ENCODE data around the gene TMEM150C. TPM values are rescaled to one million over a fixed set of nuclear protein-coding genes. Genes with fewer than 3 reads are reported as not detected.

The TMEM150C gene
- total RNA-seq, 2 experiments from 2014 or later: not detected

- Mint-ChIP-seq H3K4me1 (ENCODE audit: low read depth) (no peaks in the 10 kb centered on the region), H3K9me3 (ENCODE audit: insufficient read depth) (no peaks in the 10 kb centered on the region), H3K27me3 (ENCODE audit: low read depth) (no peaks in the 10 kb centered on the region), H3K27ac (no peak overlapping the region), H3K4me3 (no peak overlapping the region), H3K36me3 (ENCODE audit: low read depth) (no peaks in the 10 kb centered on the region)
- ATAC-seq (no peak), DNase-seq (no peak)
- POLR2A ChIA-PET: no interaction called here
- CTCF ChIA-PET: interaction anchor here (1.9 kb wide), 1 partner anchor 238 kb away, joined by 5 read pairs; no protein-coding TSS in a partner anchor
These were observed 60.7 kb downstream of the TMEM150C start for GRCh38 chr4:82501154-82501442.

GRCh38 chr4:82500435-82501153 is 61.2 kb downstream of the TMEM150C start:
- H3K27me3 Mint-ChIP-seq (ENCODE audit: low read depth): no peaks in the 10 kb centered on the region

GRCh38 chr4:82499738-82500434 is 61.9 kb downstream of the TMEM150C start:
- no peaks in the 10 kb centered on the region for H3K36me3 Mint-ChIP-seq (ENCODE audit: low read depth)
- no peak overlapping the region for H3K27ac Mint-ChIP-seq
- DNase-seq: no peak
- no peaks in the 10 kb centered on the region for H3K4me1 Mint-ChIP-seq (ENCODE audit: low read depth)
- ChIA-PET CTCF (no interaction called here), POLR2A (no interaction called here)
- no peak for ATAC-seq
- no peaks in the 10 kb centered on the region for H3K27me3 Mint-ChIP-seq (ENCODE audit: low read depth)
- no peaks in the 10 kb centered on the region for H3K9me3 Mint-ChIP-seq (ENCODE audit: insufficient read depth)
- no peak overlapping the region for H3K4me3 Mint-ChIP-seq

More at GRCh38 chr4:82500435-82501153, 61.2 kb downstream of the TMEM150C start:
- ATAC-seq (no peak), DNase-seq (no peak)
- H3K36me3 Mint-ChIP-seq (ENCODE audit: low read depth): no peaks in the 10 kb centered on the region
- ChIA-PET CTCF (interaction anchor here (1.9 kb wide), 1 partner anchor 238 kb away, joined by 5 read pairs; no protein-coding TSS in a partner anchor), POLR2A (no interaction called here)
- no peak overlapping the region for H3K4me3 Mint-ChIP-seq
- H3K9me3 Mint-ChIP-seq (ENCODE audit: insufficient read depth): no peaks in the 10 kb centered on the region
- no peak overlapping the region for H3K27ac Mint-ChIP-seq
- no peaks in the 10 kb centered on the region for H3K4me1 Mint-ChIP-seq (ENCODE audit: low read depth)

GRCh38 chr4:82496349-82496748 is 65.4 kb downstream of the TMEM150C start:
- ChIA-PET POLR2A (no interaction called here), CTCF (no interaction called here)
- Mint-ChIP-seq H3K27ac (no peak overlapping the region), H3K4me1 (ENCODE audit: low read depth) (no peaks in the 10 kb centered on the region), H3K36me3 (ENCODE audit: low read depth) (no peaks in the 10 kb centered on the region), H3K27me3 (ENCODE audit: low read depth) (no peaks in the 10 kb centered on the region), H3K9me3 (ENCODE audit: insufficient read depth) (no peaks in the 10 kb centered on the region), H3K4me3 (no peak overlapping the region)
- DNase-seq (no peak), ATAC-seq (no peak)

GRCh38 chr4:82495666-82496065 is 66.1 kb downstream of the TMEM150C start:
- Mint-ChIP-seq H3K4me1 (ENCODE audit: low read depth) (no peaks in the 10 kb centered on the region), H3K27me3 (ENCODE audit: low read depth) (no peaks in the 10 kb centered on the region), H3K36me3 (ENCODE audit: low read depth) (no peaks in the 10 kb centered on the region), H3K27ac (no peak overlapping the region), H3K9me3 (ENCODE audit: insufficient read depth) (no peaks in the 10 kb centered on the region), H3K4me3 (no peak overlapping the region)
- no peak for DNase-seq
- POLR2A ChIA-PET: no interaction called here
- no peak for ATAC-seq
- CTCF ChIA-PET: no interaction called here

GRCh38 chr4:82493721-82494425 is 67.9 kb downstream of the TMEM150C start:
- ATAC-seq (no peak), DNase-seq (no peak)
- Mint-ChIP-seq H3K27ac (no peak overlapping the region), H3K36me3 (ENCODE audit: low read depth) (no peaks in the 10 kb centered on the region), H3K4me1 (ENCODE audit: low read depth) (no peaks in the 10 kb centered on the region), H3K9me3 (ENCODE audit: insufficient read depth) (no peaks in the 10 kb centered on the region), H3K27me3 (ENCODE audit: low read depth) (no peaks in the 10 kb centered on the region), H3K4me3 (no peak overlapping the region)
- POLR2A ChIA-PET: no interaction called here
- CTCF ChIA-PET: no interaction called here

- Mint-ChIP-seq H3K36me3 (ENCODE audit: low read depth) (no peaks in the 10 kb centered on the region), H3K27me3 (ENCODE audit: low read depth) (no peaks in the 10 kb centered on the region), H3K27ac (no peak overlapping the region), H3K4me3 (no peak overlapping the region), H3K4me1 (ENCODE audit: low read depth) (no peaks in the 10 kb centered on the region), H3K9me3 (ENCODE audit: insufficient read depth) (no peaks in the 10 kb centered on the region)
- DNase-seq (no peak), ATAC-seq (no peak)
- CTCF ChIA-PET: no interaction called here
- POLR2A ChIA-PET: no interaction called here
These were observed 70.4 kb downstream of the TMEM150C start for GRCh38 chr4:82491251-82491960.

GRCh38 chr4:82489987-82490386 is 71.8 kb downstream of the TMEM150C start:
- ATAC-seq (no peak), DNase-seq (no peak)
- POLR2A ChIA-PET: no interaction called here
- no peak overlapping the region for H3K4me3 Mint-ChIP-seq
- H3K36me3 Mint-ChIP-seq (ENCODE audit: low read depth): no peaks in the 10 kb centered on the region
- no peaks in the 10 kb centered on the region for H3K9me3 Mint-ChIP-seq (ENCODE audit: insufficient read depth)
- no peaks in the 10 kb centered on the region for H3K4me1 Mint-ChIP-seq (ENCODE audit: low read depth)
- CTCF ChIA-PET: no interaction called here
- no peaks in the 10 kb centered on the region for H3K27me3 Mint-ChIP-seq (ENCODE audit: low read depth)
- H3K27ac Mint-ChIP-seq: no peak overlapping the region

GRCh38 chr4:82489076-82489475 is 72.7 kb downstream of the TMEM150C start:
- Mint-ChIP-seq H3K4me1 (ENCODE audit: low read depth) (no peaks in the 10 kb centered on the region), H3K27ac (no peak overlapping the region), H3K27me3 (ENCODE audit: low read depth) (no peaks in the 10 kb centered on the region), H3K4me3 (no peak overlapping the region), H3K9me3 (ENCODE audit: insufficient read depth) (no peaks in the 10 kb centered on the region), H3K36me3 (ENCODE audit: low read depth) (no peaks in the 10 kb centered on the region)
- ChIA-PET POLR2A (no interaction called here), CTCF (no interaction called here)
- no peak for DNase-seq
- ATAC-seq: no peak

GRCh38 chr4:82484996-82485783 is 76.6 kb downstream of the TMEM150C start:
- ChIA-PET CTCF (interaction anchor here (1.6 kb wide), 1 partner anchor 254 kb away, joined by 4 read pairs; no protein-coding TSS in a partner anchor), POLR2A (no interaction called here)
- Mint-ChIP-seq H3K9me3 (ENCODE audit: insufficient read depth) (no peaks in the 10 kb centered on the region), H3K4me1 (ENCODE audit: low read depth) (no peaks in the 10 kb centered on the region), H3K27me3 (ENCODE audit: low read depth) (no peaks in the 10 kb centered on the region), H3K27ac (no peak overlapping the region), H3K4me3 (no peak overlapping the region), H3K36me3 (ENCODE audit: low read depth) (peaks cover 4% of the 10 kb centered on the region)
- ATAC-seq (no peak), DNase-seq (no peak)

- Mint-ChIP-seq H3K9me3 (ENCODE audit: insufficient read depth) (no peaks in the 10 kb centered on the region), H3K27ac (no peak overlapping the region), H3K4me3 (no peak overlapping the region), H3K36me3 (ENCODE audit: low read depth) (peaks cover 4% of the 10 kb centered on the region), H3K27me3 (ENCODE audit: low read depth) (no peaks in the 10 kb centered on the region), H3K4me1 (ENCODE audit: low read depth) (no peaks in the 10 kb centered on the region)
- ChIA-PET POLR2A (no interaction called here), CTCF (no interaction called here)
- DNase-seq: no peak
- no peak for ATAC-seq
These were observed 79.4 kb downstream of the TMEM150C start for GRCh38 chr4:82482387-82482786.

All from activated CD8-positive, alpha-beta T cell treated with anti-CD3 and anti-CD28 coated beads, Interleukin-2, amount 10 ng/mL, durations not matched to agents 7 days and 5 days (primary cell).